ENCODE measurements around the gene IGFL3.

Gene IGFL3

DNA sequence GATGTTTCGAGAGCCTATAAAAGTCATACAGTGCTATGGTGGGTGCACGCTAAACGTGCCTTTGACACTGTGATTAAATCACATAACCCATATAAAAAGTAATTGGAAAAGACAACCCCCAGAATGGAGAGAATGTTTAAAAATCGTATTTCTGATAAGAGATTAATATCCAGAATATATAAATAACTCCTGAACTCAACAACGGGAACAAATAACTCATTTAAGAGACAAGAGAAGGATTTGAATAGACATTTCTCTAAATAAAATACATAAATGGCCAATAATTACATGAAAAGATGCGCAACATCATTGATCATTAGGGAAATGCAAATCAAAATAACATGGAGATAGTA is 46.7 kb downstream of the IGFL3 start:
- Mint-ChIP-seq H3K27me3 (ENCODE audit: low read depth) (peaks cover 76% of the 10 kb centered on the region), H3K9me3 (no peaks in the 10 kb centered on the region), H3K36me3 (ENCODE audit: low read depth) (no peaks in the 10 kb centered on the region), H3K27ac (no peak overlapping the region), H3K4me1 (ENCODE audit: low read depth) (no peaks in the 10 kb centered on the region), H3K4me3 (no peak overlapping the region)
- no peak for DNase-seq (ENCODE audit: low spot score)

DNA sequence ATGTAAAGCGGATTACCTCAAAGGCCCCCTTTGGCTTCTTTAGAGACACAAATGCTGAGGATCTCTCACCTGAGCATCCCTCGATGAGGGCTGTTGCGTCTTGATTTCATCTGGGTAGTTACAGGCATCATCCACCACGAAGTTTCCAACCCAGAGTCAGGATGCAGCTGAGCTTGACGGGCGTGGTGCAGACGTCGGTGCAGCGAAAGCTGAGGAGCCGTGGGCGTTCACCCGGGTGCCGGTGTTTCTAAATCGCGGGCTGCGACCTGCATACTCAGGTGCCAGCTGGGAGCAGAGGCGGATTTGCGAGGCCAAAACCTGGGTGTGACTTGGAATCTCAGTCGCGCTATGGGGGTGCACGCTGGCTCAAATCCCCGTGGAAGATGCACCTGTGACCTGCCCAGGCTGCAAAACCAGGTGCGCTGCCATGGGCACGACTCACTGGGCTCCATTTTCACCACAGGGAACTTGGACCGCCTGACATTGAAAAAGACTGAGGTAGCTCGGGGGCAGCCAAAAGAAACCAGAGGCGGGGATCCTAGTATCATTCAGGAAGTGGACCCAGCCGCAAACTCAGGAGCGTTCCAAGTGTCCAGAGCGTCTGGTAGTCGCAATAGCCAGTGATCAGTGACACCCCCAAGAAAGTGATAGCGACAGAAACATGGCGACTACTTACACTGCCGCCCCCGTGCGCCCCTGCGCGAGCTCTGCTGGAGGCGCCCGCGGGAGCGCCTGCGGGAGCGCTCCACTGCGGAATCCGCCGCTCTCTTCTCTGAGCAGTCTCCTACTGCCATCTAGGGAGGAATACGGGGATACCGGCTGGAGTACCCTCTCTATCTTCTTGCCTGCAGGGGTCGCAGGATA is 47.3 kb downstream of the IGFL3 start:
- peak; percentile 13 for DNase-seq (ENCODE audit: low spot score)
- no peaks in the 10 kb centered on the region for H3K36me3 Mint-ChIP-seq (ENCODE audit: low read depth)
- no peak overlapping the region for H3K4me3 Mint-ChIP-seq
- no peak overlapping the region for H3K27ac Mint-ChIP-seq
- H3K27me3 Mint-ChIP-seq (ENCODE audit: low read depth): peaks cover 75% of the 10 kb centered on the region
- H3K9me3 Mint-ChIP-seq: no peaks in the 10 kb centered on the region
- no peaks in the 10 kb centered on the region for H3K4me1 Mint-ChIP-seq (ENCODE audit: low read depth)

DNA sequence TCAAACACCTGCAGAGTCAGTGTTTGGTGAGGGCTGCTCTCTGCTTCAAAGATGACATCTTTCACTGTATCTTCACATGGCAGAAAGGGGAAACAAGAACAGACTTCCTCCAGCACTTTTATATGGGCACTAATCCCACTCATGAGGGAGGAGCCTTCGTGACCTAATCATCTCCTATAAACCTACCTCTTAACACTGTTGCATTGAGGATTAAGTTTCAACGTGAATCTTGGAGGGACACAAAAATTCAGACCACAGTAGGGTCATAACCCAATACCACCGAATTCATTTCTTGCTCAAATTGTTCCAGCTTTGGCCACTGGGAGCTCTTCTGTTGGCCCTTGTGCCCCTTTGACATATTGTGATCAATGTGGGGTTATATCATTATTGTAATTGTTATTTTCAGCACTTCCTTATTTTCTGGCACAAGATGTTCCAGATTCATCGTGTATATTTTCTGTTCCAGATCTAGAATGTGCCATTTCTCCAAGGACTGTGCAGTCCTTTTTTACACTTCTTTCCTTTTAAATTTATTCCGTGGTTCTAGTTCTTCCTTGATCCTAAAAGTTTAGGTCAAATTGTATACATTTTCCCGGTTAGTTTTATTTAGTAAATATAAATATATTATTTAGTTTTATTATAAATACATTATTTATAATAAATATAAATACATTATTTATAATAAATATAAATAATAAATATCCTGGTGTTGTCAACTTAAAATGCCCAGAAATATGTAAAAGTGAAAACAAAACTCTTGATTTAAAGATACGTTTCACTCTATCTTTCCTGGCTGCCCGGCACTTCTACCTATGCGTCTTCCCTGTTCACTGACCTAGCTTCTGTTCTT is 48.2 kb downstream of the IGFL3 start:
- Mint-ChIP-seq H3K4me3 (no peak overlapping the region), H3K4me1 (ENCODE audit: low read depth) (no peaks in the 10 kb centered on the region), H3K27me3 (ENCODE audit: low read depth) (peaks cover 69% of the 10 kb centered on the region)

DNA sequence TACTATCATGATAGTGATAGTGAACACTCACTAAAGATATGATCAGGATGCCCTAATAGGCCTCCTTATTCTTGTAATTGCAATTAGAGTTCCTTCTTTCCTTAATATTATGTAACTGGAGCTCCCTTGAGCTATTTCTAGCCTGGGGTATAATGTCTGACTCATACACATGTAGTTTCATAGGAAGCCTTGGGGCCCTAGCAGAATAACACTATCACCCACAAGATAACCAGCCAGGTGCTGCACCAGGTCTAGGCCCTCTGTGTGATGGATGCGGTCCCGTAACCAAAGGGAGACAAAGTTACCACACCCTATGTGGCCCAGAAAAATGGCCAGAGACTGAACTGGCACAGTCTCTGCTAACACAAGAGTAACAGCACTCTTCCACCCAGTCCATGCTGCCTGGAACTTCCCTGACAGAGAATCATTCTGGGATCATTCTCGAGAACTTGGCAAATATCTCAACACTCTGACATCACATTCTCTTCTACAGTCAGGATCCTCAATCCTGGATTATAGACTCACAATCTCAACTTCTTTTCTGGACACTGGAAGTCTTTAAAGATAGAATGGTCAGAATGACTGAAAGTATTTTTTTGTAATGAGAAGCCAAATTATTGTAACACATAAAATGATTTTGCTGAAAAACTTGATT is 51.1 kb downstream of the IGFL3 start:
- Mint-ChIP-seq H3K27me3 (ENCODE audit: low read depth) (peaks cover 73% of the 10 kb centered on the region), H3K4me1 (ENCODE audit: low read depth) (peaks cover 1% of the 10 kb centered on the region)

More for the DNA sequence above, 48.2 kb downstream of the IGFL3 start:
- H3K27ac Mint-ChIP-seq: no peak overlapping the region
- DNase-seq (ENCODE audit: low spot score): no peak
- H3K9me3 Mint-ChIP-seq: no peaks in the 10 kb centered on the region
- H3K36me3 Mint-ChIP-seq (ENCODE audit: low read depth): no peaks in the 10 kb centered on the region

More for the DNA sequence above, 51.1 kb downstream of the IGFL3 start:
- no peak overlapping the region for H3K4me3 Mint-ChIP-seq
- H3K36me3 Mint-ChIP-seq (ENCODE audit: low read depth): no peaks in the 10 kb centered on the region
- H3K9me3 Mint-ChIP-seq: no peaks in the 10 kb centered on the region
- no peak for DNase-seq (ENCODE audit: low spot score)
- no peak overlapping the region for H3K27ac Mint-ChIP-seq
